OCI-LY7 (cell line): ENCODE data around the gene NKIRAS2.

Experiments used
- EZH2phosphoT487 ChIP-seq: fragments of 200-600 bp; sonication (generic); IDR thresholded peaks from 2 replicates; pipeline ENCODE4 v1.6.1; 2018; ENCODE audit warnings: low read depth, borderline replicate concordance, mild to moderate bottlenecking, mixed run types, antibody characterized with exemption, low read length, moderate library complexity, mixed read lengths
- TF ChIP-seq, protein P1 (sequence below): fragments of 200-600 bp; sonication (generic); conservative IDR thresholded peaks from 2 replicates; pipeline ENCODE4 v1.5.1; 2014; ENCODE audit warnings: mild to moderate bottlenecking, antibody characterized with exemption, low read length, moderate library complexity, mixed read lengths

DNA sequence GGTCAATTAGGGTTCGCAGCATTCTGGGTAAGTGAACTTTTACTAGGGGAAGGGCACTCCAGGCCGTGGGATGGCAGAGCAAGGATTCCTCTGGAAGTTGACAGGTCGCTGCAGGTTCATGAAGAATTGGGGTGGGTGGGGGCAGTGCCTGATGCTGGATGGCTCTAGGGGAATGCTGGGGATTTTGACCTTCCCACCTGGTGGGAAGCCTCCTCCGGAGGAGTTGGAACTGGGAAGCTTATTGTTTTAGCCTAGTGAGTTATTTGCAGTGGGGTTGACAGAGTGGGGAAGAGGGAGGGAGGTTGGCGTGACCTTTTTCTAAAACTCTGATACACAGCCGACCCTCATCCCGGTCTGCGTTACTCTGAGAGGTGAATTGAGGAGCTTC, 31.1 kb downstream of the NKIRAS2 start:
- TF ChIP-seq, protein P1, sequence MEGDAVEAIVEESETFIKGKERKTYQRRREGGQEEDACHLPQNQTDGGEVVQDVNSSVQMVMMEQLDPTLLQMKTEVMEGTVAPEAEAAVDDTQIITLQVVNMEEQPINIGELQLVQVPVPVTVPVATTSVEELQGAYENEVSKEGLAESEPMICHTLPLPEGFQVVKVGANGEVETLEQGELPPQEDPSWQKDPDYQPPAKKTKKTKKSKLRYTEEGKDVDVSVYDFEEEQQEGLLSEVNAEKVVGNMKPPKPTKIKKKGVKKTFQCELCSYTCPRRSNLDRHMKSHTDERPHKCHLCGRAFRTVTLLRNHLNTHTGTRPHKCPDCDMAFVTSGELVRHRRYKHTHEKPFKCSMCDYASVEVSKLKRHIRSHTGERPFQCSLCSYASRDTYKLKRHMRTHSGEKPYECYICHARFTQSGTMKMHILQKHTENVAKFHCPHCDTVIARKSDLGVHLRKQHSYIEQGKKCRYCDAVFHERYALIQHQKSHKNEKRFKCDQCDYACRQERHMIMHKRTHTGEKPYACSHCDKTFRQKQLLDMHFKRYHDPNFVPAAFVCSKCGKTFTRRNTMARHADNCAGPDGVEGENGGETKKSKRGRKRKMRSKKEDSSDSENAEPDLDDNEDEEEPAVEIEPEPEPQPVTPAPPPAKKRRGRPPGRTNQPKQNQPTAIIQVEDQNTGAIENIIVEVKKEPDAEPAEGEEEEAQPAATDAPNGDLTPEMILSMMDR: no peak
- TF ChIP-seq EZH2phosphoT487: no peak
